ENCODE results near the gene SYCE3. TPM values are rescaled to one million over a fixed set of nuclear protein-coding genes. Genes with fewer than 3 reads are reported as not detected.

The SYCE3 gene
- total and polyA plus RNA-seq, 9 of the 15 experiments (the other 6 are each of a cell fraction or from before 2014, with no cell fraction given): 0.56 TPM; not detected in 8

GRCh38 chr22:50577697-50577986 lies 14.9 kb upstream of the SYCE3 start:
- Histone ChIP-seq H3K27me3 (ENCODE audit: control insufficient read depth in 2 of 2, insufficient read depth in 2 of 2, low read length in 2 of 2) (no peaks in the 10 kb centered on the region), H3K4me1 (replicated peaks in 1 of 2; ENCODE audit: control insufficient read depth in 2 of 2, insufficient read depth in 2 of 2, low read length in 2 of 2) (peaks cover 4 to 23% of the 10 kb centered on the region in 2 experiments; a peak in 3 of 5 replicates), H3K9ac (ENCODE audit: insufficient read depth in 1 of 2, low read depth in 2 of 2, low read length in 2 of 2) (no peak overlapping the region), H3K27ac (ENCODE audit: extremely low read depth, low read depth, low read length) (no peak overlapping the region), H3K9me1 (ENCODE audit: control insufficient read depth, insufficient read depth, low read length) (no peaks in the 10 kb centered on the region), H3K4me2 (ENCODE audit: insufficient read depth, low read length) (no peak overlapping the region), H3K4me3 (no peak overlapping the region), H4K20me1 (replicated peaks; ENCODE audit: control insufficient read depth, insufficient read depth, low read length) (no peaks in the 10 kb centered on the region), H2AFZ (ENCODE audit: low read depth, low read length) (no peak overlapping the region), H3K9me3 (replicated peaks; ENCODE audit: control insufficient read depth, insufficient read depth, low read depth, low read length) (no peaks in the 10 kb centered on the region), H3K79me2 (ENCODE audit: control insufficient read depth, insufficient read depth, low read length) (peaks cover 6% of the 10 kb centered on the region; the same call in 2 of the 3 replicates), H3K36me3 (ENCODE audit: control insufficient read depth, insufficient read depth, low read length) (no peaks in the 10 kb centered on the region; the same call in 2 of the 3 replicates)
- intact Hi-C loops (cut with micrococcal nuclease): no loop called here
- BruUV-seq (replicated peaks): no TSS peak
- no peak for FAIRE-seq
- ATAC-seq: no peak
- CTCF ChIA-PET (ENCODE audit: low intra/inter-chr PET ratio): interaction anchor here (2.8 to 3.2 kb wide), 2 partner anchors 43 to 114 kb away, joined by 41 to 51 read pairs; no protein-coding TSS in a partner anchor
- DNase-seq (ENCODE audit: extremely low read depth in 1 of 4, low spot score in 3 of 4): no peak
- WGBS (ENCODE audit: insufficient coverage, low coverage, missing lambda C conversion rate): 65% methylated on average over 10 of the region's 23 CpGs
- TF ChIP-seq MBD2 (IDR thresholded peaks at IDR 0.05; ENCODE audit: borderline replicate concordance, low read depth): no peak
- no peak for TF ChIP-seq ZNF507 (tag; conservative IDR thresholded peaks at IDR 0.05)
- no peak for TF ChIP-seq ETV6 (IDR thresholded peaks at IDR 0.05; ENCODE audit: borderline replicate concordance in 1 of 2, low read depth in 2 of 2, low read length in 1 of 2)
- no peak for TF ChIP-seq ETV6 (CRISPR knock-in tag; IDR thresholded peaks at IDR 0.05; ENCODE audit: borderline replicate concordance)
- TF ChIP-seq HMGXB4 (CRISPR knock-in tag; IDR thresholded peaks at IDR 0.05): no peak
- TF ChIP-seq ETV1 (tag; conservative IDR thresholded peaks at IDR 0.05; ENCODE audit: low read depth): no peak
- TF ChIP-seq MTF1 (CRISPR knock-in tag; IDR thresholded peaks at IDR 0.05; ENCODE audit: borderline replicate concordance): no peak
- TF ChIP-seq KLF1 (tag; IDR thresholded peaks at IDR 0.05): no peak
- no peak for TF ChIP-seq RAD21 (CRISPR knock-in tag; conservative IDR thresholded peaks at IDR 0.05 in 1 of 2, IDR thresholded peaks at IDR 0.05 in 1 of 2)
- no peak for TF ChIP-seq HLTF (IDR thresholded peaks at IDR 0.05)
- TF ChIP-seq MEF2D (tag; conservative IDR thresholded peaks at IDR 0.05; ENCODE audit: low read depth): no peak
- TF ChIP-seq SMAD1 (IDR thresholded peaks at IDR 0.05; ENCODE audit: low read depth, low read length, partially characterized antibody): no peak
- TF ChIP-seq FOXJ3 (CRISPR knock-in tag; IDR thresholded peaks at IDR 0.05): no peak
- no peak for TF ChIP-seq POLR3G (IDR thresholded peaks at IDR 0.05; ENCODE audit: extremely low read depth, insufficient read length, insufficient replicate concordance)
- TF ChIP-seq SMARCC2 (IDR thresholded peaks at IDR 0.05; ENCODE audit: low read depth): no peak
- TF ChIP-seq ZNF695 (CRISPR knock-in tag; IDR thresholded peaks at IDR 0.05): no peak
- no peak for TF ChIP-seq BRCA1 (IDR thresholded peaks at IDR 0.05)
- no peak for TF ChIP-seq BRCA1 (CRISPR knock-in tag; IDR thresholded peaks at IDR 0.05)
- TF ChIP-seq NCOA2 (IDR thresholded peaks at IDR 0.05; ENCODE audit: partially characterized antibody in 2 of 2): no peak
- no peak for TF ChIP-seq FOXM1 (IDR thresholded peaks at IDR 0.05; ENCODE audit: low read depth)
- no peak for TF ChIP-seq FOXM1 (CRISPR knock-in tag; IDR thresholded peaks at IDR 0.05; ENCODE audit: low read depth)
- in situ Hi-C loops (cut with MboI): loop anchor here (5.0 kb wide), 1 partner anchor 35 kb away; no protein-coding TSS in a partner anchor
- POLR2A ChIA-PET: interaction anchor here (2.0 kb wide), 1 partner anchor 12 kb away, joined by 4 read pairs; no protein-coding TSS in a partner anchor

All from K562 (cell line).